ENCODE results near the gene APCDD1.

The APCDD1 gene

GRCh38 chr18:10482985-10483949 is 28.8 kb downstream of the APCDD1 start:
- no peaks in the 10 kb centered on the region for H3K27me3 ChIP-seq
- DNase-seq = no peak

GRCh38 chr18:10485475-10485874 is 31.0 kb downstream of the APCDD1 start:
- H3K4me3 ChIP-seq (ENCODE audit: low read depth, low read length) = no peak overlapping the region
- no peaks in the 10 kb centered on the region for H3K36me3 ChIP-seq
- TF ChIP-seq CTCF (IDR thresholded peaks at IDR 0.05; ENCODE audit: low read depth, low read length) = no peak
- no peaks in the 10 kb centered on the region for H3K9me3 ChIP-seq
- H3K27me3 ChIP-seq = no peaks in the 10 kb centered on the region
- no peak for DNase-seq
- no peaks in the 10 kb centered on the region for H3K4me1 ChIP-seq

More at GRCh38 chr18:10482985-10483949, 28.8 kb downstream of the APCDD1 start:
- no peak for TF ChIP-seq CTCF (IDR thresholded peaks at IDR 0.05; ENCODE audit: low read depth, low read length)
- H3K9me3 ChIP-seq = no peaks in the 10 kb centered on the region
- H3K36me3 ChIP-seq = no peaks in the 10 kb centered on the region
- H3K4me1 ChIP-seq = no peaks in the 10 kb centered on the region
- H3K4me3 ChIP-seq (ENCODE audit: low read depth, low read length) = no peak overlapping the region

GRCh38 chr18:10486362-10486761 is 31.9 kb downstream of the APCDD1 start:
- Histone ChIP-seq H3K27me3 (no peaks in the 10 kb centered on the region), H3K36me3 (no peaks in the 10 kb centered on the region), H3K9me3 (no peaks in the 10 kb centered on the region), H3K4me3 (ENCODE audit: low read depth, low read length) (no peak overlapping the region), H3K4me1 (no peaks in the 10 kb centered on the region)
- no peak for TF ChIP-seq CTCF (IDR thresholded peaks at IDR 0.05; ENCODE audit: low read depth, low read length)
- no peak for DNase-seq

GRCh38 chr18:10487154-10487553 is 32.7 kb downstream of the APCDD1 start:
- no peak for DNase-seq

GRCh38 chr18:10488017-10488416 is 33.6 kb downstream of the APCDD1 start:
- Histone ChIP-seq H3K4me3 (ENCODE audit: low read depth, low read length) (no peak overlapping the region), H3K9me3 (no peaks in the 10 kb centered on the region), H3K27me3 (no peaks in the 10 kb centered on the region), H3K36me3 (no peaks in the 10 kb centered on the region), H3K4me1 (no peaks in the 10 kb centered on the region)
- TF ChIP-seq CTCF (IDR thresholded peaks at IDR 0.05; ENCODE audit: low read depth, low read length) = no peak
- DNase-seq = no peak

More at GRCh38 chr18:10487154-10487553, 32.7 kb downstream of the APCDD1 start:
- H3K36me3 ChIP-seq = no peaks in the 10 kb centered on the region
- no peaks in the 10 kb centered on the region for H3K9me3 ChIP-seq
- H3K27me3 ChIP-seq = no peaks in the 10 kb centered on the region
- no peaks in the 10 kb centered on the region for H3K4me1 ChIP-seq
- H3K4me3 ChIP-seq (ENCODE audit: low read depth, low read length) = no peak overlapping the region
- TF ChIP-seq CTCF (IDR thresholded peaks at IDR 0.05; ENCODE audit: low read depth, low read length) = no peak

All from BE2C (cell line).